HG02870 (cell line): ENCODE data around the gene PAF1.

Experiments used
- ATAC-seq: cut with Tn5 transposase; IDR thresholded peaks from one replicate; pipeline ENCODE4 v1.9.1; 2021; ENCODE audit warnings: mild to moderate bottlenecking, moderate library complexity; ENCODE audit not compliant: unreplicated experiment

PAF1 gene

DNA sequence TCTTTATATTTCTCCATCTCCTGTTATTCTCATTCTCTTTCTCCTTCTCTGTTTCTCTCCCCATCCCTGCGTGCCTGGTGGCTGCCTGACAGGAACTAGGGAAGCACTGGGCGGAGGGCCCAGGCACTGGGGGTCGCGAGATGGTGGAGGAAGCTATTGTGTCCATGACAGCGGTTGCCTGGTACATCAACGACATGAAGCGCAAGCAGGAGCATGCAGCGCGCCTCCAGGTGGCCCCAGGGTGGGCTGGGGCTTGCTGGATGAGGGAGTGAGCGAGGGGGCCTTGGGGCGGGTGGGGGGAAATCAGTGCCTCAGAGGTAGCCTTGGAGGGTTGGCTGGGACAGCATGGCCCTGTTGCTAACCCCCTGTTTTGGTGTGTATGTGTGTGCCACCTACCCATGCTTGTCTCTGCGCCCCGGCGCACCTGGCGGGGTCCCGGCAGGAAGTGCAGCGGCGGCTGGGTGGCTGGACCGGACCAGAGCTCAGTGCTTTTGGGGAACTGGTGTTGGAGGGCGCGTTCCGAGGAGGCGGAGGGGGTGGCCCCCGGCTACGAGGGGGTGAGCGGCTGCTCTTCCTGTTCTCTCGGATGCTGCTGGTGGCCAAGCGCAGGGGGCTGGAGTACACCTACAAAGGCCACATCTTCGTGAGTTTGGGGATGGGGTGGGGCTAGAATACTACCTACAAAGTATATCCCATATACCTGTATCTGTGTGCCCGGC, 26.7 kb upstream of the PAF1 start:
- no peak for ATAC-seq

GRCh38 chr19:39416152-39417120, 25.5 kb upstream of the PAF1 start:
- ATAC-seq = no peak

GRCh38 chr19:39415111-39416046, 24.5 kb upstream of the PAF1 start:
- ATAC-seq = no peak

DNA sequence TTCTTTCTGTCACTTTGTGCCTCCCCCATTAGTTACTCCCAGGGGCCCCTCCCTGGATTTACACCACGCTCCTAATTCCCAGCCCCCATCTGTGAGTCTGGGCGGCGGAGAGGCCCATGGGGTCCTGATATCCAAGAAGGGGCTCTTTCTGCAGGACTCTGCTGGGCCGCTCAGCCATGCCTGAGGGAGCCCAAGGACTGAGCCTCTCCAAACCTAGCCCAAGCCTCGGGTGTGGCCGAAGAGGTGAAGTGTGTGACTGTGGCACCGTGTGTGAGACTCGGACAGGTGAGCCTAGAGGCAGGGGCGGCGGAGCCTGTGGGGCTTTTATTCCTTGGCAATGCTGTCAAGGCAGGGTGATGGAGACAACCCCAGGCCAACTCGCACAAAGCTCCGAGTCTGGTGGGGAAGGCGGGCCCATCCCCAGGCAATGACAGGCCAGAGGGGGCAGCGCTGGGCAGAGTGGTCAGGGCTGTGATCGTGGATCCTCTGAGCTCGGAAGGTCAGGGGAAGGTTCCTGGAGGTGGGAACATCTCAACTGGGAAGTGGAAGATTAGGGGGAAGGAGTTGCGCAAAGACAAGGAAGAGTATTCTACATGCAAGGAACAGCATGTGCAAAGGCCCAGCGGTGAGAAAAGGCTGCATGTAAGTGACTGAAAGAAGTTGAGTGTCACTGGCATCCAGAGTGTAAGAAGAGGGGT, 23.2 kb upstream of the PAF1 start:
- no peak for ATAC-seq

GRCh38 chr19:39413272-39413910, 22.5 kb upstream of the PAF1 start:
- ATAC-seq = no peak

- ATAC-seq = no peak
These were observed 22.0 kb upstream of the PAF1 start for GRCh38 chr19:39412867-39413271.

DNA sequence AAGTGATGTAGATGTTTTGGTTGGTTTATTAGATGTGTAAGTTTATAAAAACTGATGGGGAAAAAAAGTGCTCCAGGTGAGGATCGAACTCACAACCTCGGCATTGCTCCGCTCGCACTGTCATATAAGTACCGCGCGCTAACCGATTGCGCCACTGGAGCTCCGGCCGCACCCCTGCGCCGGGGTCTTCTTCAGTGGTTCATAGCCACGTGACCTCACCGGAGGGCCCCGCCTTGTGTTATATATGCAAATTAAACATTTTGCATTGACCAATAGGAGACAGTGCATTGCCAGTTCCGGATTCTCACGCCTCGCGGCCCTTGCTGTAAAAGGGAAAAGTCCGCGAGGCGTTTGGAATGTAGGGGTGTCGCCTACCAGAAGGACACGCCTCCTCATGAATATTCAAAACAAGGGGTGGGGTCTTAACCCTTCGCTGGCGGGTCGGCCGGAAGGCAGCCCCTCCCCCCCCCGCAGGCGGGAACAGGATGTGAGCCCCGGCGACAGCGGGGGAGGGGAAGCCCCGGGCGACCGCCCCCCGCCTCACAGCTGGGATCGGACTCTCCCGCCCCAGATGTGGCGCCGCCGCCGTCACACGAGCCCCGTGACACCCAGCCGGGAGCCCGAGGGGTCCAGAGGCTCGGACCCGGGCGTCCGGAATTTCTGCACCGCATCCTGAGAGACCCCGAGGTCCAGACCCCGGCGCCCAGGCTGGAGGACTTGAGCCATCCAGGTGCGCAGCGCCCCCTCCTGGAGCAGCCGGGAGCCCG, 21.4 kb upstream of the PAF1 start, which contains the start of gene PLEKHG2:
Gene PLEKHG2, plus strand, starts transcription at position 570 of the 767 bp plus-strand sequence. CDS start 1,418 bp downstream, outside the sequence.
- peak; percentile 55 for ATAC-seq

GRCh38 chr19:39411832-39412099, 20.9 kb upstream of the PAF1 start:
- ATAC-seq = peak; percentile 25

DNA sequence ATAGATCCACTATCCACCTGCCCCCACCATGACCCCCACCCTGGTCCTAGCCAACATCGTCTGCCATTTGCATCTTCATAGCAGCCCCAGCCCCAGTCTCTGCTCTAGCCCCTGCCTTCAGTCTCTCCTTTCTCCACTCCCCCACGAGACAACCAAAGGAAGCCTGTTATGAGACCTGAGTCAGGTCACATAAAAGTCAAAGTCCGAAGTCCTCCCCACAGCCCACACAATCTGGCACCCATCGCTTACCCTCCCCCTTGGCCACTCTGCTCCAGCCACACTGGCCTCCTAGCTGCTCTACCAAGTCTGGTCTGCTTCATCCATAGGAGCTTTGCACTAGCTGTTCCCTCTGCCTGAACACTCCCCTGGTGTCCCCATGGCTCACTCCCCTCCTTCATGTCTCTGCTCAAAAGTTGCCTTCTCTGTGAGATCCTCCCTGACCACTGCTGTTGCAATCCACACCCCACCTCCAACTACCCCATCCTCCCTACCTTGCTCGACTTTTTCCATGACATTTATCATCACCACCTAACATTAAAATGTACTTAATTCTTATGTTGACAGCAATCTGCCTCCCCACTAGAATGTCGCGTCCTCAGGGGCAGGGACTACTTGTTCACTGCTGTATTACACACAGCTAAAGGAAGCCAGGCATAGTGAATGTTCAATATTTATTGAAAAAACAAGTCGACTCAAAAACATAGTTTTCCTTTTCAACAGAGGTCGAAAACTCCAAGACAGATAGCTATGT, 20.4 kb upstream of the PAF1 start:
- no peak for ATAC-seq

GRCh38 chr19:39410831-39411080, 19.9 kb upstream of the PAF1 start:
- ATAC-seq = no peak

DNA sequence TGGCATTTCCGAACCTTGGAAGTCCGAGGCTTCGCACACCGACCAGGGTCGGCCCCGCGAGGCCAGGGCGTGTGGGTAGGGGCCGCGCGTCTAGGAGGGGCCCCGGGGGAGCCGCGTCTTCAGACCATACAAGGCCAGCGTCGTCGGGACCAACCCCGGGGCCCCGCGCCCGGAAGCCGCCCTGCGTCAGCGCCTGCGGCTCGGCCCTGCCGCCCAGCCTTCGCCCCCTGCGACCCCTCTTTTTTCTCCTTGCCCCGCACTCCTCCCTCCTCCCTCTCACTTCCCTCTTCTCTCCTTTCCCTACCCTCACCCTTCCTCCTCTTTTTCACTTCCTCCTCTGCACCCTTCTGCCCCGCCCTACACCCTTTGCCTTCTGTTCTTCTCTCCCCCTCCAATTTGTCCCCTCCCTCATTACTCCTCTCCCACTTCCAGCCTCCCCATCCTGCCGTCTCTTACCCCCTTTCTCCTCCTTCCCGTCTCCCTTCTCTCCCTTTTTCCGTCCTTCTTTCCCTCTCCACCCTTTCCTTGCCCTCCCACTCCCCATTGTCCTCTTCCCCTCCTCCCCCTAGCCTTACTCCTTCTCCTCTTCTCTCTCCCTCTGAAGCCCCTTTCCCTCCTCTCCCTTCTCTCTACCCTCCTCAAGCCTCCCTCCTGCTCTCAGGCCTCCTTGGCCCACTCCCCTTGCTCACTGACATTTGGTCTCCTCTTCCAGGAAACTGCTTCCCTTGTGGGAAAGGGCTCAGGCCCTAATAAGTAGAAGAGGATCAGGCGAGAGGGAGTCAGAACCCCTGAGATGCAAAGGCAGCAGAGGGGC, 19.3 kb upstream of the PAF1 start:
- ATAC-seq = no peak

- no peak for ATAC-seq
These were observed 18.5 kb upstream of the PAF1 start for GRCh38 chr19:39409208-39410016.

- ATAC-seq = no peak
These were observed 17.7 kb upstream of the PAF1 start for GRCh38 chr19:39408392-39409207.

DNA sequence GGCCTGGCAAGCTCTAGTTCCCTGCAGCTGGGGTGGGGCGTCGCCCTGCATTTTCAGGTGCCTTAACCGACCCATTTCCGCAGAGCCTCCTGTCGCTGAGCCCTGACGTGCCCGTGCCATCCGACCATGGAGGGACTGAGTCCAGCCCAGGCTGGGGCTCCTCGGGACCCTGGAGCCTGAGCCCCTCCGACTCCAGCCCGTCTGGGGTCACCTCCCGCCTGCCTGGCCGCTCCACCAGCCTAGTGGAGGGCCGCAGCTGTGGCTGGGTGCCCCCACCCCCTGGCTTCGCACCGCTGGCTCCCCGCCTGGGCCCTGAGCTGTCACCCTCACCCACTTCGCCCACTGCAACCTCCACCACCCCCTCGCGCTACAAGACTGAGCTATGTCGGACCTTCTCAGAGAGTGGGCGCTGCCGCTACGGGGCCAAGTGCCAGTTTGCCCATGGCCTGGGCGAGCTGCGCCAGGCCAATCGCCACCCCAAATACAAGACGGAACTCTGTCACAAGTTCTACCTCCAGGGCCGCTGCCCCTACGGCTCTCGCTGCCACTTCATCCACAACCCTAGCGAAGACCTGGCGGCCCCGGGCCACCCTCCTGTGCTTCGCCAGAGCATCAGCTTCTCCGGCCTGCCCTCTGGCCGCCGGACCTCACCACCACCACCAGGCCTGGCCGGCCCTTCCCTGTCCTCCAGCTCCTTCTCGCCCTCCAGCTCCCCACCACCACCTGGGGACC, 16.9 kb upstream of the PAF1 start:
- no peak for ATAC-seq

DNA sequence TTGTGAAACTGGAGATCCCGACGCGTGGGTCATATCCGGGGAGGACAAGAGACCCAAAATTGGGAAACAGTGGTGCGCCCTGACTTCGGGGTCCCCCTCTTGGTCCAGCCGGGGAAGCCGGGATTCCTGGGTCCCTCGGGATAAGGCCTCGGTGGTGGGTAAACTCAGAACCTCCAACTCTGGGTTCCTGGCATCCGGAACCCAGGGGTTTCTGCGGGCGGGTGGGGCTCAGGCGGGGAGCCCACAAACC, 16.4 kb upstream of the PAF1 start:
- ATAC-seq = no peak
